Medulla oblongata (tissue), 1 donor: ENCODE results near the gene PHKA1.
"Not testable (repeated sequence)": the region's sequence is repeated elsewhere in the genome, so short reads cannot be mapped to it uniquely, and the experiment has no call there.

Experiments
- DNase-seq: peaks from one replicate; pipeline ENCODE4 v3.0.0-alpha.2; 2015; ENCODE audit errors: extremely low spot score

PHKA1 gene

GRCh38 chrX:72713599-72714477, at the start of gene PHKA1:
Gene PHKA1 (minus strand): TSS chrX:72714306. CDS start chrX:72713880, 426 bp downstream.
- DNase-seq: not testable (repeated sequence)

GRCh38 chrX:72760454-72760853, 46.3 kb upstream of the PHKA1 start:
- DNase-seq: not testable (repeated sequence)

- DNase-seq: not testable (repeated sequence)
These were observed 34.4 kb upstream of the PHKA1 start for GRCh38 chrX:72748545-72748944.

- not testable (repeated sequence) for DNase-seq
These were observed 31.4 kb upstream of the PHKA1 start for GRCh38 chrX:72745546-72745945.

GRCh38 chrX:72735561-72735960, 21.5 kb upstream of the PHKA1 start:
- DNase-seq: no peak

GRCh38 chrX:72733636-72734035, 19.5 kb upstream of the PHKA1 start:
- not testable (repeated sequence) for DNase-seq

GRCh38 chrX:72727846-72728245, 13.7 kb upstream of the PHKA1 start:
- DNase-seq: no peak

GRCh38 chrX:72716766-72717165, 2.7 kb upstream of the PHKA1 start:
- no peak for DNase-seq

- DNase-seq: no peak
These were observed 1.4 kb upstream of the PHKA1 start for GRCh38 chrX:72715546-72715945.

- peak; percentile 37 for DNase-seq
These were observed 391 bp upstream of the PHKA1 start for GRCh38 chrX:72714478-72714916.

GRCh38 chrX:72713130-72713529, 976 bp downstream of the PHKA1 start:
- DNase-seq: no peak

GRCh38 chrX:72712094-72712755, 1.9 kb downstream of the PHKA1 start:
- peak; percentile 10 for DNase-seq

- DNase-seq: no peak
These were observed 8.3 kb downstream of the PHKA1 start for GRCh38 chrX:72705814-72706213.

- DNase-seq: no peak
These were observed 9.0 kb downstream of the PHKA1 start for GRCh38 chrX:72705111-72705510.

- DNase-seq: no peak
These were observed 19.9 kb downstream of the PHKA1 start for GRCh38 chrX:72694170-72694569.

- DNase-seq: no peak
These were observed 20.6 kb downstream of the PHKA1 start for GRCh38 chrX:72693477-72693876.

GRCh38 chrX:72687396-72687795, 26.7 kb downstream of the PHKA1 start:
- no peak for DNase-seq

GRCh38 chrX:72685810-72686456, 28.2 kb downstream of the PHKA1 start:
- DNase-seq: no peak

GRCh38 chrX:72685018-72685417, 29.1 kb downstream of the PHKA1 start:
- DNase-seq: no peak

- no peak for DNase-seq
These were observed 30.5 kb downstream of the PHKA1 start for GRCh38 chrX:72683631-72684030.

- no peak for DNase-seq
These were observed 37.6 kb downstream of the PHKA1 start for GRCh38 chrX:72676465-72676864.

- DNase-seq: not testable (repeated sequence)
These were observed 40.2 kb downstream of the PHKA1 start for GRCh38 chrX:72673951-72674350.
